GM12872 (cell line): Measurements from ENCODE around the gene CTSD.

Source experiments
- CTCF ChIP-seq: IDR thresholded peaks from 3 replicates; pipeline ENCODE4 v1.5.1; 2011; ENCODE audit warnings: low read depth, mild to moderate bottlenecking, low read length, moderate library complexity; ENCODE audit not compliant: insufficient read depth

CTSD gene

GRCh38 chr11:1714908-1715885 is 48.5 kb downstream of the CTSD start:
- no peak for TF ChIP-seq CTCF

GRCh38 chr11:1708716-1709115 is 55.0 kb downstream of the CTSD start:
- no peak for TF ChIP-seq CTCF

GRCh38 chr11:1707751-1708150 is 56.0 kb downstream of the CTSD start:
- TF ChIP-seq CTCF = no peak

GRCh38 chr11:1706634-1707400 is 56.9 kb downstream of the CTSD start:
- TF ChIP-seq CTCF = no peak

- TF ChIP-seq CTCF = no peak
Measured at GRCh38 chr11:1705126-1706052, 58.3 kb downstream of the CTSD start.

GRCh38 chr11:1703146-1703545 is 60.6 kb downstream of the CTSD start:
- no peak for TF ChIP-seq CTCF
